Type B pancreatic cell (in vitro differentiated cells): Measurements from ENCODE around the gene RAB3C. TPM values are rescaled to one million over a fixed set of nuclear protein-coding genes. Genes with fewer than 3 reads are reported as not detected.
"Not testable (repeated sequence)": the region's sequence is repeated elsewhere in the genome, so short reads cannot be mapped to it uniquely, and the experiment has no call there.

Experiments used
- DNase-seq: peaks from one replicate; pipeline ENCODE4 v3.0.0; 2021; ENCODE audit warnings: mixed read lengths; ENCODE audit not compliant: unreplicated experiment; ENCODE audit errors: extremely low spot score
- H3K27ac Mint-ChIP-seq: 2 replicates; pipeline ENCODE4 v1.8.0; 2021; ENCODE audit warnings: mild to moderate bottlenecking, mixed read lengths
- H3K27me3 Mint-ChIP-seq: 2 replicates; pipeline ENCODE4 v1.8.0; 2021; ENCODE audit warnings: mixed read lengths
- H3K36me3 Mint-ChIP-seq: 2 replicates; pipeline ENCODE4 v1.8.0; 2021; ENCODE audit warnings: mixed read lengths
- H3K4me1 Mint-ChIP-seq: one replicate; pipeline ENCODE4 v1.8.0; 2021; ENCODE audit warnings: mixed read lengths; ENCODE audit not compliant: unreplicated experiment
- H3K4me3 Mint-ChIP-seq: 2 replicates; pipeline ENCODE4 v1.8.0; 2021; ENCODE audit warnings: mild to moderate bottlenecking, mixed read lengths
- H3K9me3 Mint-ChIP-seq: 2 replicates; pipeline ENCODE4 v1.8.0; 2021; ENCODE audit warnings: mixed read lengths
- CTCF ChIP-seq: fragments of 200-600 bp; sonication (generic); conservative IDR thresholded peaks from 2 replicates; pipeline ENCODE4 v1.5.0; 2021; ENCODE audit warnings: antibody characterized with exemption, mild to moderate bottlenecking
- total RNA-seq: library from RNA; stranded (reverse); gene quantifications from 2 replicates; pipeline ENCODE4 v1.2.1, GENCODE V29; 2021; ENCODE audit warnings: low replicate concordance

The RAB3C gene
- total RNA-seq, 1 donor from 2014 or later, result 10.1 TPM

- no peak for DNase-seq
- TF ChIP-seq CTCF, result no peak
- Mint-ChIP-seq H3K4me1 (peaks cover 3% of the 10 kb centered on the region), H3K4me3 (no peak overlapping the region), H3K9me3 (no peaks in the 10 kb centered on the region), H3K27me3 (no peaks in the 10 kb centered on the region), H3K36me3 (no peaks in the 10 kb centered on the region), H3K27ac (no peak overlapping the region)
These were observed 104.2 kb downstream of the RAB3C start for GRCh38 chr5:58687079-58687478.

- H3K4me3 Mint-ChIP-seq, result no peak overlapping the region
- H3K4me1 Mint-ChIP-seq, result peaks cover 3% of the 10 kb centered on the region
- H3K27me3 Mint-ChIP-seq, result no peaks in the 10 kb centered on the region
- TF ChIP-seq CTCF, result no peak
- H3K36me3 Mint-ChIP-seq, result no peaks in the 10 kb centered on the region
- no peak for DNase-seq
- no peak overlapping the region for H3K27ac Mint-ChIP-seq
- no peaks in the 10 kb centered on the region for H3K9me3 Mint-ChIP-seq
These were observed 104.7 kb downstream of the RAB3C start for GRCh38 chr5:58687595-58687994.

- DNase-seq, H3K27ac Mint-ChIP-seq, H3K27me3 Mint-ChIP-seq, H3K4me3 Mint-ChIP-seq, H3K36me3 Mint-ChIP-seq, H3K4me1 Mint-ChIP-seq, H3K9me3 Mint-ChIP-seq: not testable (repeated sequence)
These were observed 116.3 kb downstream of the RAB3C start for GRCh38 chr5:58699088-58699761.

- no peak for DNase-seq
- H3K36me3 Mint-ChIP-seq, result no peaks in the 10 kb centered on the region
- no peaks in the 10 kb centered on the region for H3K27me3 Mint-ChIP-seq
- peaks cover 9% of the 10 kb centered on the region for H3K9me3 Mint-ChIP-seq
- H3K27ac Mint-ChIP-seq, result no peak overlapping the region
- H3K4me1 Mint-ChIP-seq, result no peaks in the 10 kb centered on the region
- H3K4me3 Mint-ChIP-seq, result no peak overlapping the region
- no peak for TF ChIP-seq CTCF
These were observed 116.9 kb downstream of the RAB3C start for GRCh38 chr5:58699762-58700118.

- H3K36me3 Mint-ChIP-seq, result no peaks in the 10 kb centered on the region
- no peak for DNase-seq
- no peaks in the 10 kb centered on the region for H3K4me1 Mint-ChIP-seq
- H3K4me3 Mint-ChIP-seq, result no peak overlapping the region
- no peaks in the 10 kb centered on the region for H3K9me3 Mint-ChIP-seq
- H3K27me3 Mint-ChIP-seq, result no peaks in the 10 kb centered on the region
- H3K27ac Mint-ChIP-seq, result no peak overlapping the region
- TF ChIP-seq CTCF, result no peak
These were observed 121.2 kb downstream of the RAB3C start for GRCh38 chr5:58703925-58704555.

GRCh38 chr5:58706736-58707135, 123.9 kb downstream of the RAB3C start:
- H3K9me3 Mint-ChIP-seq, result no peaks in the 10 kb centered on the region
- no peak for DNase-seq
- TF ChIP-seq CTCF, result no peak
- H3K27ac Mint-ChIP-seq, result no peak overlapping the region
- no peak overlapping the region for H3K4me3 Mint-ChIP-seq
- H3K36me3 Mint-ChIP-seq, result no peaks in the 10 kb centered on the region
- H3K27me3 Mint-ChIP-seq, result no peaks in the 10 kb centered on the region
- H3K4me1 Mint-ChIP-seq, result no peaks in the 10 kb centered on the region
